Spleen (tissue), 7 donors: ENCODE measurements around the gene VSTM4.

Source experiments
- CTCF ChIP-seq, 11 experiments: fragments of 200-600 bp in 7 of 11; fragments of 450-650 bp in 4 of 11; sonication (generic) in 4 of 11; IDR thresholded peaks in 8 of 11; conservative IDR thresholded peaks in 3 of 11; 1 replicate in 7 of 11; 2 replicates in 4 of 11; pipeline versions ENCODE4 v1.4.0 to v1.8.0; 2016 to 2021; ENCODE audit warnings: antibody characterized with exemption in 11 of 11, inconsistent platforms in 4 of 11, mild to moderate bottlenecking in 1 of 11
- POLR2A ChIP-seq, 3 donors: fragments of 450-650 bp; IDR thresholded peaks; one replicate each; pipeline ENCODE4 v1.5.1; 2017; ENCODE audit warnings: antibody characterized with exemption in 3 of 3, mild to moderate bottlenecking in 1 of 3
- POLR2AphosphoS5 ChIP-seq, 3 donors: sonication (generic); formaldehyde crosslinking; IDR thresholded peaks; one replicate each; pipeline ENCODE4 v1.5.1; 2017; ENCODE audit warnings: antibody characterized with exemption in 3 of 3
- donor health status: DM: no; HTN: no; CAD: no; lungs with moderate emphysema.
- donor health status: DM: no; HTN: no; CAD: no.
- donor health status: DM: no; HTN: no; CAD: no.

GRCh38 chr10:48974510-48975156 lies 140.7 kb downstream of the VSTM4 start:
- TF ChIP-seq CTCF (IDR thresholded peaks at IDR 0.05 in 8 of 11, conservative IDR thresholded peaks at IDR 0.05 in 3 of 11) (no peak), POLR2A (IDR thresholded peaks at IDR 0.05) (no peak), POLR2AphosphoS5 (IDR thresholded peaks at IDR 0.05) (no peak)
